H9 (cell line): ENCODE results near the gene AHDC1. TPM values are rescaled to one million over a fixed set of nuclear protein-coding genes. Genes with fewer than 3 reads are reported as not detected.

ENCODE experiments used
- DNase-seq: peaks from one replicate; pipeline ENCODE4 v3.0.0-alpha.2; 2017
- H2AFZ ChIP-seq: one replicate; pipeline ENCODE4 v1.6.1; 2013; ENCODE audit warnings: mild to moderate bottlenecking, low read length, control low read depth, moderate library complexity
- H2AK5ac ChIP-seq: 2 replicates; pipeline ENCODE4 v1.6.1; 2013; ENCODE audit warnings: low read length, control low read depth, mixed read lengths; ENCODE audit not compliant: insufficient read length
- H2BK120ac ChIP-seq: one replicate; pipeline ENCODE4 v1.6.1; 2013; ENCODE audit warnings: low read depth, mild to moderate bottlenecking, low read length, control low read depth, inconsistent platforms; ENCODE audit not compliant: poor library complexity, severe bottlenecking
- H2BK12ac ChIP-seq: 2 replicates; pipeline ENCODE4 v1.6.1; 2013; ENCODE audit warnings: low read length, control low read depth, mixed read lengths, low read depth; ENCODE audit not compliant: insufficient read length
- H2BK15ac ChIP-seq: 2 replicates; pipeline ENCODE4 v1.6.1; 2013; ENCODE audit warnings: low read depth, low read length, control low read depth
- H2BK20ac ChIP-seq: one replicate; pipeline ENCODE4 v1.6.1; 2013; ENCODE audit warnings: low read depth, mild to moderate bottlenecking, low read length, control low read depth, inconsistent platforms; ENCODE audit not compliant: poor library complexity, severe bottlenecking
- H2BK5ac ChIP-seq: 2 replicates; pipeline ENCODE4 v1.6.1; 2013; ENCODE audit warnings: low read length, control low read depth, mixed read lengths; ENCODE audit not compliant: insufficient read length
- H3K14ac ChIP-seq: 2 replicates; pipeline ENCODE4 v1.6.1; 2013; ENCODE audit warnings: low read length, control low read depth; ENCODE audit not compliant: insufficient read depth
- H3K18ac ChIP-seq: 2 replicates; pipeline ENCODE4 v1.6.1; 2013; ENCODE audit warnings: low read depth, mild to moderate bottlenecking, mixed read lengths, low read length, control low read depth; ENCODE audit not compliant: insufficient read length
- H3K23ac ChIP-seq: 2 replicates; pipeline ENCODE4 v1.6.1; 2013; ENCODE audit warnings: low read length, control low read depth, mixed read lengths, low read depth; ENCODE audit not compliant: insufficient read length
- H3K23me2 ChIP-seq: 2 replicates; pipeline ENCODE4 v1.6.1; 2013; ENCODE audit warnings: low read depth, mild to moderate bottlenecking, mixed read lengths, low read length, control low read depth; ENCODE audit not compliant: insufficient read length, poor library complexity, severe bottlenecking
- H3K27ac ChIP-seq: 2 replicates; pipeline ENCODE4 v1.5.1; 2013; ENCODE audit warnings: low read length, control low read depth, mixed read lengths, low read depth; ENCODE audit not compliant: insufficient read length
- H3K27me3 ChIP-seq: 2 replicates; pipeline ENCODE4 v1.6.1; 2013; ENCODE audit warnings: low read length, control low read depth, inconsistent platforms; ENCODE audit not compliant: insufficient read depth
- H3K4ac ChIP-seq: 2 replicates; pipeline ENCODE4 v1.6.1; 2013; ENCODE audit warnings: low read depth, mild to moderate bottlenecking, control low read depth, inconsistent platforms, low read length, moderate library complexity
- H3K4me1 ChIP-seq: 2 replicates; pipeline ENCODE4 v1.6.1; 2013; ENCODE audit warnings: low read length, control low read depth, inconsistent platforms; ENCODE audit not compliant: insufficient read depth
- H3K4me2 ChIP-seq: 2 replicates; pipeline ENCODE4 v1.6.1; 2013; ENCODE audit warnings: low read length, control low read depth, mixed read lengths; ENCODE audit not compliant: insufficient read length, insufficient read depth
- H3K56ac ChIP-seq: 2 replicates; pipeline ENCODE4 v1.6.1; 2013; ENCODE audit warnings: low read depth, mild to moderate bottlenecking, mixed read lengths, low read length, control low read depth; ENCODE audit not compliant: insufficient read length
- H3K79me1 ChIP-seq: 2 replicates; pipeline ENCODE4 v1.6.1; 2013; ENCODE audit warnings: low read depth, mild to moderate bottlenecking, moderate library complexity, low read length, control low read depth, inconsistent platforms; ENCODE audit not compliant: insufficient read depth, poor library complexity, severe bottlenecking
- H3K79me2 ChIP-seq: 2 replicates; pipeline ENCODE4 v1.6.1; 2013; ENCODE audit warnings: low read length, control low read depth, inconsistent platforms; ENCODE audit not compliant: insufficient read depth
- H3K9ac ChIP-seq: 2 replicates; pipeline ENCODE4 v1.6.1; 2013; ENCODE audit warnings: low read length, control low read depth, mixed read lengths; ENCODE audit not compliant: insufficient read length; ENCODE audit errors: extremely low read depth
- H3K9me3 ChIP-seq: one replicate; pipeline ENCODE4 v1.6.1; 2013; ENCODE audit warnings: low read depth, low read length, inconsistent platforms; ENCODE audit not compliant: control insufficient read depth
- H3T11ph ChIP-seq: one replicate; pipeline ENCODE4 v1.6.1; 2013; ENCODE audit warnings: mild to moderate bottlenecking, low read length, control low read depth, inconsistent platforms
- H4K20me1 ChIP-seq: one replicate; pipeline ENCODE4 v1.6.1; 2013; ENCODE audit not compliant: control insufficient read depth, insufficient read length, insufficient read depth
- H4K5ac ChIP-seq: 2 replicates; pipeline ENCODE4 v1.6.1; 2013; ENCODE audit warnings: low read depth, mild to moderate bottlenecking, mixed read lengths, low read length, control low read depth; ENCODE audit not compliant: insufficient read length
- H4K8ac ChIP-seq: replicated peaks from 2 replicates; pipeline ENCODE4 v1.6.1; 2013; ENCODE audit warnings: low read length, control low read depth, mixed read lengths, low read depth; ENCODE audit not compliant: insufficient read length
- H4K91ac ChIP-seq: 2 replicates; pipeline ENCODE4 v1.6.1; 2013; ENCODE audit warnings: low read depth, mild to moderate bottlenecking, moderate library complexity, mixed read lengths, low read length, control low read depth; ENCODE audit not compliant: insufficient read length
- H3K27ac Mint-ChIP-seq, 3 experiments: 2 replicates in 2 of 3; 3 replicates in 1 of 3; pipeline ENCODE4 v1.8.0; 2020 to 2021; ENCODE audit warnings: mixed read lengths in 3 of 3, mild to moderate bottlenecking in 1 of 3, moderate library complexity in 1 of 3
- H3K27me3 Mint-ChIP-seq: 2 replicates; pipeline ENCODE4 v1.8.0; 2021; ENCODE audit warnings: low read depth, mild to moderate bottlenecking, moderate library complexity, mixed read lengths
- H3K36me3 Mint-ChIP-seq, 3 experiments: 2 replicates in 2 of 3; 3 replicates in 1 of 3; pipeline ENCODE4 v1.8.0; 2020 to 2021; ENCODE audit warnings: low read depth in 3 of 3, mixed read lengths in 3 of 3; ENCODE audit not compliant: insufficient read depth in 1 of 3
- H3K4me1 Mint-ChIP-seq, 2 experiments: 2 replicates each; pipeline ENCODE4 v1.8.0; 2020; ENCODE audit warnings: mixed read lengths in 2 of 2
- H3K4me3 Mint-ChIP-seq, 2 experiments: 2 replicates in 1 of 2; 3 replicates in 1 of 2; pipeline ENCODE4 v1.8.0; 2020 to 2021; ENCODE audit warnings: mild to moderate bottlenecking in 2 of 2, mixed read lengths in 2 of 2, moderate library complexity in 1 of 2
- H3K9me3 Mint-ChIP-seq, 2 experiments: 2 replicates in 1 of 2; 3 replicates in 1 of 2; pipeline ENCODE4 v1.8.0; 2020; ENCODE audit warnings: mild to moderate bottlenecking in 2 of 2, mixed read lengths in 2 of 2, moderate library complexity in 1 of 2
- CTCF ChIP-seq: fragments of 200-600 bp; sonication (generic); conservative IDR thresholded peaks from 3 replicates; pipeline ENCODE4 v1.8.0; 2021; ENCODE audit warnings: antibody characterized with exemption, mild to moderate bottlenecking
- WGBS: extraction: QIAGEN DNeasy Blood & Tissue Kit; methylation state at CpG from one replicate; pipeline ENCODE4 v1.1.7; 2013; ENCODE audit warnings: missing lambda C conversion rate, low lambda C conversion rate, mixed read lengths; ENCODE audit not compliant: insufficient read length; ENCODE audit errors: extremely low coverage; 5-methylcytosine and 5-hydroxymethylcytosine counted together
- total RNA-seq: library from RNA; stranded (reverse); gene quantifications from 2 replicates; pipeline ENCODE4 v1.2.1, GENCODE V29; 2021

AHDC1 gene
- total RNA-seq, 1 experiment from 2014 or later, result 29.4 TPM

GRCh38 chr1:27536010-27536757 lies 67.8 kb downstream of the AHDC1 start:
- H3K27me3 Mint-ChIP-seq, result no peaks in the 10 kb centered on the region; the same call in none of the 2 replicates
- Histone ChIP-seq H3K14ac (no peak overlapping the region; the same call in 1 of the 2 replicates), H2AK5ac (no peak overlapping the region), H3K4me2 (no peak overlapping the region), H3K23me2 (no peaks in the 10 kb centered on the region), H3T11ph (no peak overlapping the region), H3K27me3 (no peaks in the 10 kb centered on the region), H3K79me2 (no peaks in the 10 kb centered on the region), H3K27ac (no peak overlapping the region), H3K56ac (no peak overlapping the region), H4K20me1 (no peaks in the 10 kb centered on the region), H4K91ac (no peak overlapping the region), H3K4me1 (peaks cover 8% of the 10 kb centered on the region; the same call in 1 of the 2 replicates), H2BK15ac (no peak overlapping the region), H3K4ac (no peak overlapping the region), H2BK20ac (no peak overlapping the region), H3K9ac (no peak overlapping the region), H2BK12ac (no peak overlapping the region), H4K5ac (no peak overlapping the region), H4K8ac (no peak overlapping the region), H3K18ac (no peak overlapping the region), H3K23ac (no peak overlapping the region), H2BK120ac (no peak overlapping the region), H2BK5ac (no peak overlapping the region), H3K9me3 (no peaks in the 10 kb centered on the region), H2AFZ (no peak overlapping the region), H3K79me1 (no peaks in the 10 kb centered on the region)
- H3K27ac Mint-ChIP-seq, result peak overlapping the region in 1 of 3 experiments; percentile 18; a peak in 2 of 7 replicates
- peaks cover 49 to 76% of the 10 kb centered on the region in 2 experiments for H3K4me1 Mint-ChIP-seq
- H3K9me3 Mint-ChIP-seq, result no peaks in the 10 kb centered on the region
- no peak for DNase-seq
- no CpG with 5 or more reads among the region's 15 CpGs for WGBS
- peak overlapping the region in 1 of 2 experiments; percentile 58; a peak in 4 of 5 replicates for H3K4me3 Mint-ChIP-seq
- TF ChIP-seq CTCF, result no peak
- H3K36me3 Mint-ChIP-seq, result peaks cover 14 to 22% (median 19%) of the 10 kb centered on the region in 3 experiments; a peak in 6 of 7 replicates
